Tibial nerve (tissue), 4 donors: ENCODE measurements around the gene ASB11. TPM values are rescaled to one million over a fixed set of nuclear protein-coding genes. Genes with fewer than 3 reads are reported as not detected.

Source experiments
- DNase-seq, 2 donors: peaks; one replicate each; pipeline ENCODE4 v3.0.0-alpha.2; 2019; ENCODE audit warnings: low spot score in 2 of 2
- H3K27ac ChIP-seq, 4 donors: fragments of 200-600 bp; sonication (generic) in 3 of 4; one replicate each; pipeline ENCODE4 v1.5.1; 2017 to 2019; ENCODE audit warnings: mild to moderate bottlenecking in 1 of 4
- H3K27me3 ChIP-seq, 2 donors: fragments of 200-600 bp; sonication (generic) in 1 of 2; one replicate each; pipeline versions ENCODE4 v1.5.1 to v1.6.0; 2017 to 2019
- H3K36me3 ChIP-seq, 3 donors: fragments of 200-600 bp; sonication (generic); one replicate each; pipeline ENCODE4 v1.5.1; 2018 to 2019
- H3K4me1 ChIP-seq, 4 donors: fragments of 200-600 bp; sonication (generic) in 3 of 4; one replicate each; pipeline ENCODE4 v1.5.1; 2017 to 2019
- H3K4me3 ChIP-seq, 4 donors: fragments of 200-600 bp; sonication (generic) in 3 of 4; one replicate each; pipeline ENCODE4 v1.5.1; 2017 to 2019; ENCODE audit warnings: mild to moderate bottlenecking in 1 of 4, moderate library complexity in 1 of 4
- H3K9me3 ChIP-seq, 4 donors: fragments of 200-600 bp; sonication (generic) in 3 of 4; one replicate each; pipeline ENCODE4 v1.5.1; 2017 to 2019
- CTCF ChIP-seq, 5 experiments: fragments of 200-600 bp in 3 of 5; fragments of 450-650 bp in 2 of 5; sonication (generic) in 3 of 5; IDR thresholded peaks; one replicate each; pipeline ENCODE4 v1.5.1; 2016 to 2019; ENCODE audit warnings: antibody characterized with exemption in 5 of 5, mild to moderate bottlenecking in 3 of 5, moderate library complexity in 2 of 5
- EP300 ChIP-seq, 2 donors: sonication (generic); formaldehyde crosslinking; IDR thresholded peaks; one replicate each; pipeline ENCODE4 v1.6.1; 2017; ENCODE audit warnings: antibody characterized with exemption in 2 of 2, mild to moderate bottlenecking in 1 of 2
- POLR2A ChIP-seq, 2 donors: fragments of 450-650 bp; IDR thresholded peaks; one replicate each; pipeline ENCODE4 v1.6.1; 2017; ENCODE audit warnings: antibody characterized with exemption in 2 of 2, mild to moderate bottlenecking in 2 of 2, moderate library complexity in 2 of 2
- WGBS, 2 donors: methylation state at CpG; one replicate each; pipeline ENCODE4 v1.1.5; 2018; 5-methylcytosine and 5-hydroxymethylcytosine counted together
- total RNA-seq, 4 donors: library from RNA; depleted of rRNA; stranded (reverse); fragments of >200 nt; gene quantifications; one replicate each; pipeline ENCODE4 v1.1.0, GENCODE V29; 2016

Gene ASB11
- total RNA-seq, 4 donors from 2014 or later: not detected

GRCh38 chrX:15235001-15235400 lies 80.4 kb downstream of the ASB11 start:
- H3K36me3 ChIP-seq: no peaks in the 10 kb centered on the region
- no peaks in the 10 kb centered on the region for H3K9me3 ChIP-seq
- WGBS, 2 donors: 56 to 63% methylated on average over 1 of the region's 1 CpG
- H3K4me3 ChIP-seq: no peak overlapping the region
- H3K4me1 ChIP-seq: no peaks in the 10 kb centered on the region
- H3K27me3 ChIP-seq: no peaks in the 10 kb centered on the region
- DNase-seq: no peak
- TF ChIP-seq CTCF (IDR thresholded peaks at IDR 0.05) (no peak), POLR2A (IDR thresholded peaks at IDR 0.05) (no peak), EP300 (IDR thresholded peaks at IDR 0.05) (no peak)
- no peak overlapping the region for H3K27ac ChIP-seq

GRCh38 chrX:15233416-15234015 lies 81.9 kb downstream of the ASB11 start:
- WGBS, 2 donors: 20 to 41% methylated on average over 3 of the region's 3 CpGs
- Histone ChIP-seq H3K27me3 (no peaks in the 10 kb centered on the region), H3K9me3 (no peaks in the 10 kb centered on the region), H3K36me3 (no peaks in the 10 kb centered on the region), H3K4me1 (no peaks in the 10 kb centered on the region), H3K4me3 (no peak overlapping the region), H3K27ac (no peak overlapping the region)
- TF ChIP-seq POLR2A (IDR thresholded peaks at IDR 0.05) (no peak), CTCF (IDR thresholded peaks at IDR 0.05) (no peak), EP300 (IDR thresholded peaks at IDR 0.05) (no peak)
- no peak for DNase-seq

Other genes starting within 250 kb of the ASB11 start
- gene ASB9, start 45.6 kb downstream of the ASB11 start, total RNA-seq: 1 to 10 TPM in 3 of 4 donors, under 1 TPM in 1; 0.87 to 3.9 (median 1.1) TPM
- 1 to 10 TPM; 5.1 to 9.8 (median 7.9) TPM for gene PIGA, start 19.9 kb upstream of the ASB11 start, total RNA-seq
- 1 to 10 TPM; 1.5 to 5.0 (median 1.8) TPM for gene VEGFD, start 68.8 kb upstream of the ASB11 start, total RNA-seq
- gene PIR, start 177.7 kb upstream of the ASB11 start, total RNA-seq: 10 to 100 TPM; 10.6 to 27.6 (median 23.4) TPM
- 1 to 10 TPM; 1.8 to 5.9 (median 3.4) TPM for gene BMX, start 185.2 kb upstream of the ASB11 start, total RNA-seq